ENCODE measurements around the gene KCNIP2. TPM values are rescaled to one million over a fixed set of nuclear protein-coding genes. Genes with fewer than 3 reads are reported as not detected.

Gene KCNIP2
- total and polyA plus RNA-seq, 2 experiments from 2014 or later: 0.15 to 0.22 TPM

DNA sequence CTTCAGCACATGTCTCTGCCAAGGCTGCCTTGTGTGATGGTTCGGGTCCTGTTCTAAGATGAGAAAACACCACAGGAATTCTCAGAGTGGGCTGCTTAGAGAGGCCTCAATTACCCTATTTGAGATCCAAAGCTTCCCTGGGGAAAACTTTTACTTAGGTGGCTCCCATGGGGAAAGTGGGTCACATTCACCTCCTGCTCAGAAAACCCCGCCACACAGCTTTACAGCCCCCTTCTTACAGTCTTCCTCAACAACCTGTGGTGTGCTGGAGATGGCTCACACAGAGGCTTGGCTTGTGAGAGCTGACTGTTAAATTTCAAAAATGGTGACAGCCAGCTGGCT, 36.6 kb upstream of the KCNIP2 start:
- Histone ChIP-seq H3K9ac (no peak overlapping the region), H3K27me3 (replicated peaks; ENCODE audit: insufficient read depth) (no peaks in the 10 kb centered on the region), H3F3A (ENCODE audit: insufficient read depth) (peaks cover 9% of the 10 kb centered on the region; the same call in 1 of the 2 replicates), H2AFZ (no peak overlapping the region), H3K4me2 (ENCODE audit: unreplicated experiment) (no peak overlapping the region), H3K9me3 (ENCODE audit: low read depth) (no peaks in the 10 kb centered on the region), H3K79me2 (ENCODE audit: insufficient read depth) (0 out of 2 replicates have a peak, but pooled peaks cover 6% of the 10 kb centered on the region), H3K27ac (peak overlapping the region; percentile 38), H3K4me3 (no peak overlapping the region), H4K20me1 (ENCODE audit: insufficient read depth) (no peaks in the 10 kb centered on the region), H3K9me2 (ENCODE audit: insufficient read depth) (no peaks in the 10 kb centered on the region), H3K36me3 (ENCODE audit: low read depth) (no peaks in the 10 kb centered on the region), H3K4me1 (ENCODE audit: insufficient read depth) (peaks cover 14% of the 10 kb centered on the region)
- 89 to 93% methylated on average over 2 of the region's 2 CpGs for WGBS, 2 experiments (ENCODE audit: low coverage in 1 of 2, low lambda C conversion rate in 2 of 2, missing lambda C conversion rate in 2 of 2)
- in situ Hi-C loops (cut with MboI): loop anchor here (10.0 kb wide), 1 partner anchor 125 kb away; no protein-coding TSS in a partner anchor
- peak; percentile 22 for DNase-seq
- TF ChIP-seq EZH2phosphoT487 (IDR thresholded peaks at IDR 0.05; ENCODE audit: insufficient read depth, low read depth): no peak
- no peak for TF ChIP-seq EZH2 (IDR thresholded peaks at IDR 0.05; ENCODE audit: insufficient read depth, poor library complexity, severe bottlenecking)

DNA sequence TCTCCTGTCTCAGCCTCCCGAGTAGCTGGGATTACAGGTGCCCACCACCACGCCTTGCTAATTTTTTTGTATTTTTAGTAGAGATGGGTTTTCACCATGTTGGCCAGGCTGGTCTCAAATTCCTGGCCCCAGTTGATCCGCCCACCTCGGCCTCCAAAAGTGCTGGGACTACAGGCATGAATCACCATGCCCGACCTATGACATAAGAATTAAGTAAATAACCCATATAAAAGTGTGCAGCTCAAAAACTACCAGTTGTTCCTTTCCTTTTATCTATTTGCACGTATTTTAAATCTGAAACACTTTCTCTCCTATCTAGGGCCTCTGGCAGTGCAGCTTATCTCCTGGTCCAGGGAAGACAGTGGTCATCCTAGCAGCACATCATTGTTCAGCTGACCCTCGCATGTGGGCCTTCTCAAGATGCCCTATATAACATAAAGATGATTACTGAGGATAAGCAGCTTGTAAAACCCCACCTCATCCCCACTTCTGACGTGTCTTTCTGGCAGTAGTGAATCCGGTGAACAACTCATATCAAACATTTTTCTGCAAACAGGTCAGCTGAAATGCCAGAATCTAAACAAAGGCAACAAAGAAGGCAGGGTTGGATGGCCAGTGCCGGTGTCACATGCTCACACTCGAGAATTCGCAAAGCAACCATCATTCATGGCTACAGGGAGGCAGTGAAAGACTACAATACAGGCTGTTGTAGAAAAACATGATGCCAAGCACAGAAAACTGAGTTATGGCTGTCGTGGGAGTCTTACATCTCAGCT, 36.0 kb upstream of the KCNIP2 start:
- H3F3A ChIP-seq (ENCODE audit: insufficient read depth): peaks cover 9% of the 10 kb centered on the region; the same call in 1 of the 2 replicates
- peak overlapping the region; percentile 38 for H3K27ac ChIP-seq
- H3K79me2 ChIP-seq (ENCODE audit: insufficient read depth): 0 out of 2 replicates have a peak, but pooled peaks cover 6% of the 10 kb centered on the region
- peaks cover 14% of the 10 kb centered on the region for H3K4me1 ChIP-seq (ENCODE audit: insufficient read depth)
- no peak overlapping the region for H3K9ac ChIP-seq
- no peaks in the 10 kb centered on the region for H3K27me3 ChIP-seq (replicated peaks; ENCODE audit: insufficient read depth)
- H2AFZ ChIP-seq: no peak overlapping the region
- in situ Hi-C loops (cut with MboI): loop anchor here (10.0 kb wide), 1 partner anchor 125 kb away; no protein-coding TSS in a partner anchor
- H3K9me2 ChIP-seq (ENCODE audit: insufficient read depth): no peaks in the 10 kb centered on the region
- no peak for TF ChIP-seq EZH2 (IDR thresholded peaks at IDR 0.05; ENCODE audit: insufficient read depth, poor library complexity, severe bottlenecking)
- no peak for TF ChIP-seq EZH2phosphoT487 (IDR thresholded peaks at IDR 0.05; ENCODE audit: insufficient read depth, low read depth)
- H4K20me1 ChIP-seq (ENCODE audit: insufficient read depth): no peaks in the 10 kb centered on the region
- no peak overlapping the region for H3K4me3 ChIP-seq
- H3K4me2 ChIP-seq (ENCODE audit: unreplicated experiment): peak overlapping the region; percentile 36
- H3K36me3 ChIP-seq (ENCODE audit: low read depth): no peaks in the 10 kb centered on the region
- no peaks in the 10 kb centered on the region for H3K9me3 ChIP-seq (ENCODE audit: low read depth)
- WGBS, 2 experiments (ENCODE audit: low coverage in 1 of 2, low lambda C conversion rate in 2 of 2, missing lambda C conversion rate in 2 of 2): 82 to 88% methylated on average over 13 of the region's 13 CpGs
- peak; percentile 59 for DNase-seq

DNA sequence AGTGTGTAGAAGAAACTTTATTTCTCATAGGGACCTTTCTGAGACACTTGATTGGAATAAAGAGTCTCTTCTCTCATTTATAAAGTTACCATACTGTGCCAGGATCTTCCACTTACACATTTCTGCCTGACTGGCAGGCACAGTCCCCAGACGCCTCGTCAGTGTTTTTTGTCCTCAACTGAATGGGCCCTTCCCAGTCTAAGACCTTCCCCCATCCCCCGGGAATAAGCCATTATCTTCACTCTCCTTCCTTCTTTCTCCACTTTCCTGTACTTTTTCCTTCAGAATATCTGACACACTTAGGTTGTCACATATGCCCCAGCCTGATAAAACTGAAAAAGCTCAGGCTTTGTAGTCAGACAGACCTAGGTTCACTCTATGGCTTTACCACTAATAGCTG, 35.3 kb upstream of the KCNIP2 start:
- Histone ChIP-seq H3K4me1 (ENCODE audit: insufficient read depth) (peaks cover 14% of the 10 kb centered on the region), H3K4me3 (no peak overlapping the region), H3F3A (ENCODE audit: insufficient read depth) (peaks cover 9% of the 10 kb centered on the region; the same call in 1 of the 2 replicates), H2AFZ (no peak overlapping the region), H4K20me1 (ENCODE audit: insufficient read depth) (no peaks in the 10 kb centered on the region), H3K9me2 (ENCODE audit: insufficient read depth) (no peaks in the 10 kb centered on the region), H3K36me3 (ENCODE audit: low read depth) (no peaks in the 10 kb centered on the region), H3K9me3 (ENCODE audit: low read depth) (no peaks in the 10 kb centered on the region), H3K27ac (peak overlapping the region; percentile 38; the same call in 1 of the 2 replicates), H3K27me3 (replicated peaks; ENCODE audit: insufficient read depth) (no peaks in the 10 kb centered on the region), H3K79me2 (ENCODE audit: insufficient read depth) (0 out of 2 replicates have a peak, but pooled peaks cover 6% of the 10 kb centered on the region), H3K9ac (no peak overlapping the region), H3K4me2 (ENCODE audit: unreplicated experiment) (no peak overlapping the region)
- TF ChIP-seq EZH2phosphoT487 (IDR thresholded peaks at IDR 0.05; ENCODE audit: insufficient read depth, low read depth): no peak
- no peak for TF ChIP-seq EZH2 (IDR thresholded peaks at IDR 0.05; ENCODE audit: insufficient read depth, poor library complexity, severe bottlenecking)
- WGBS, 2 experiments (ENCODE audit: low coverage in 1 of 2, low lambda C conversion rate in 2 of 2, missing lambda C conversion rate in 2 of 2): 82 to 93% methylated on average over 3 of the region's 3 CpGs
- DNase-seq: no peak
- in situ Hi-C loops (cut with MboI): no loop called here

DNA sequence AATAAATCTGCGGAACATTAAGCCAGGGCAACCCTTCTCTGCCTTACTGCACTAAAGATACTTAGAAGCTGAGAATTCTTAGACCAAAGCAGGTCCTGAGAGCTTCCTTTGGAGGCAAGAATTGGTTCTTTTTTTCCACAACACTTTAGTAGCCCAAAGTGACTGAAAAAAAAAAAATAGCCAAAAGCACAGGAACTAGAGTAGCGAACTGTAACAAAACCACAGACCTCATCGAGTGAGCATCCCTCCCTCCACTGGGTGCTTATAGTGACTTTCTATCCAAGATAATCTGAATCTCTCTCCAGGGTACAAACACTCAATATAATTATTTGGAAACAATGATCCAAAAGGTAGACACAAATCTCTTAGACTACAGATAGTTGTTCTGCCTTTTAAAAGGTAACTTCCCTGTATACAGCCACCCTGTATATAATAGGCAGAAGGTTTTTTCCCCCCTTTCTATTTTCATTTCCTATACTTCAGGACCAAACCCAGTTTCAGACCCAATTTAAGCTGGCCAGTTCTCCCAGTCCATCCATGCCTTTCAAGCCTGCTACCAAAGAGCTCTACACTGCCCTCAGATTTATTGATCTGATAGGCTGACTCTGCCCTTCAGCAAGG, 31.6 kb upstream of the KCNIP2 start:
- Histone ChIP-seq H3K79me2 (ENCODE audit: insufficient read depth) (no peaks in the 10 kb centered on the region), H3K9me3 (ENCODE audit: low read depth) (no peaks in the 10 kb centered on the region), H3K4me3 (no peak overlapping the region), H3F3A (ENCODE audit: insufficient read depth) (peaks cover 7% of the 10 kb centered on the region; the same call in 1 of the 2 replicates), H3K4me1 (ENCODE audit: insufficient read depth) (peaks cover 13% of the 10 kb centered on the region), H3K4me2 (ENCODE audit: unreplicated experiment) (no peak overlapping the region), H3K27me3 (replicated peaks; ENCODE audit: insufficient read depth) (no peaks in the 10 kb centered on the region), H4K20me1 (ENCODE audit: insufficient read depth) (no peaks in the 10 kb centered on the region), H3K9ac (no peak overlapping the region), H3K9me2 (ENCODE audit: insufficient read depth) (no peaks in the 10 kb centered on the region), H3K36me3 (ENCODE audit: low read depth) (no peaks in the 10 kb centered on the region), H3K27ac (no peak overlapping the region), H2AFZ (no peak overlapping the region)
- 99 to 100% methylated on average over 3 of the region's 3 CpGs for WGBS, 2 experiments (ENCODE audit: low coverage in 1 of 2, low lambda C conversion rate in 2 of 2, missing lambda C conversion rate in 2 of 2)
- TF ChIP-seq EZH2 (IDR thresholded peaks at IDR 0.05; ENCODE audit: insufficient read depth, poor library complexity, severe bottlenecking) (no peak), EZH2phosphoT487 (IDR thresholded peaks at IDR 0.05; ENCODE audit: insufficient read depth, low read depth) (no peak)
- in situ Hi-C loops (cut with MboI): no loop called here
- DNase-seq: no peak

Measured in GM23248 (cell line).